Measurements from ENCODE around the gene LAMA5. TPM values are rescaled to one million over a fixed set of nuclear protein-coding genes. Genes with fewer than 3 reads are reported as not detected.

The LAMA5 gene
- total and polyA plus RNA-seq, 2 of the 8 experiments (the other 6 are each of a cell fraction or from before 2014, with no cell fraction given): 34.4 to 225 TPM

DNA sequence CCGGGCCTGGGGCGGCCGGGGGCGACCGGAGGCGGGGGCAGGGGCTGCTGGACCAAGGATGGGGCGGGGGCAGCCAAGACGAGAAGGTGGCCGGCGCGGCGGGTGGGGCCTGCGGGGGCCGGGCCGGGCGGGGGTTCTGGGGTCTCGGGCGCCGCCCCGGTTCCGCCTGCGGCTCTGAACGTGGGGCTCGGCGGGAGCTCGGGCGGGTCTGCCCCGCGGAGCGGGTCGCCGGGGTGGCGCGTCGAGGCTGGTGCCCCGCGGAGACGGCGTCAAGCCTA lies 64.1 kb downstream of the LAMA5 start:
- Histone ChIP-seq H2BK20ac (ENCODE audit: low read length) (no peak overlapping the region), H3K14ac (ENCODE audit: insufficient read length) (no peak overlapping the region), H3K23me2 (ENCODE audit: low read depth, low read length) (peaks cover 10% of the 10 kb centered on the region; the same call in 1 of the 2 replicates), H4K20me1 (replicated peaks in 1 of 2; ENCODE audit: control insufficient read depth in 1 of 2, insufficient read depth in 2 of 2, low read length in 2 of 2) (peaks cover 33 to 41% of the 10 kb centered on the region in 2 experiments), H2BK5ac (ENCODE audit: low read depth, low read length) (no peak overlapping the region), H3K4me3 (ENCODE audit: extremely low read depth in 1 of 4, insufficient read depth in 2 of 4, low read depth in 3 of 4, low read length in 4 of 4) (peak overlapping the region; percentile 62 to 96 (median 90)), H2BK120ac (replicated peaks; ENCODE audit: low read depth, low read length) (no peak overlapping the region), H3K4me2 (ENCODE audit: insufficient read depth in 1 of 2, low read depth in 2 of 2, low read length in 2 of 2) (peak overlapping the region; percentile 80; a peak in 3 of 4 replicates), H3K27me3 (replicated peaks in 1 of 4; ENCODE audit: control insufficient read depth in 3 of 4, extremely low read depth in 1 of 4, insufficient read depth in 3 of 4, low read length in 3 of 4) (no peaks in the 10 kb centered on the region), H3K9me3 (ENCODE audit: insufficient read depth in 2 of 2, low read depth in 1 of 2, low read length in 1 of 2) (no peaks in the 10 kb centered on the region), H2BK12ac (ENCODE audit: low read depth, low read length) (no peak overlapping the region), H2BK15ac (ENCODE audit: low read length) (no peak overlapping the region), H3K23ac (ENCODE audit: insufficient read length) (no peak overlapping the region), H3K4ac (replicated peaks; ENCODE audit: insufficient read length, low read depth, low read length) (no peak overlapping the region), H3K79me1 (ENCODE audit: low read depth, low read length) (peaks cover 18% of the 10 kb centered on the region), H3K18ac (ENCODE audit: extremely low read depth, low read length) (no peak overlapping the region), H4K91ac (replicated peaks; ENCODE audit: insufficient read length, low read length) (no peak overlapping the region), H2AK5ac (ENCODE audit: low read depth, low read length) (no peak overlapping the region), H3K36me3 (ENCODE audit: control insufficient read depth in 2 of 4, insufficient read depth in 4 of 4, low read length in 3 of 4) (peaks cover 20 to 39% (median 30%) of the 10 kb centered on the region in 4 experiments), H2AFZ (ENCODE audit: low read length) (no peak overlapping the region), H3K27ac (ENCODE audit: low read depth, low read length) (peak overlapping the region; percentile 60; the same call in 1 of the 2 replicates), H4K8ac (ENCODE audit: extremely low read depth, insufficient read depth, low read length) (no peak overlapping the region), H3K9ac (replicated peaks in 1 of 4; ENCODE audit: extremely low read depth in 1 of 4, low read depth in 3 of 4, low read length in 3 of 4) (peak overlapping the region in 3 of 4 experiments; percentile 56 to 85 (median 75); a peak in 5 of 7 replicates), H3K56ac (replicated peaks; ENCODE audit: insufficient read length, low read depth, low read length) (peak overlapping the region; percentile 64), H3K79me2 (ENCODE audit: control insufficient read depth in 1 of 2, insufficient read depth in 2 of 2, low read length in 2 of 2) (peaks cover 18 to 31% of the 10 kb centered on the region in 2 experiments; a peak in 3 of 4 replicates), H4K5ac (ENCODE audit: insufficient read length, low read depth, low read length) (no peak overlapping the region), H3K4me1 (replicated peaks in 1 of 4; ENCODE audit: control insufficient read depth in 3 of 4, insufficient read depth in 4 of 4, low read length in 3 of 4) (peaks cover 0 to 9% (median 4%) of the 10 kb centered on the region in 4 experiments; a peak in 5 of 7 replicates)
- ChIA-PET CTCF (ENCODE audit: partially characterized antibody) (interaction anchor here (1.3 to 1.8 kb wide), 3 partner anchors 62 to 80 kb away, joined by 4 to 5 read pairs (median 5); no protein-coding TSS in a partner anchor), POLR2A (ENCODE audit: partially characterized antibody) (interaction anchor here (0.9 to 14.6 kb wide), 9 partner anchors 12 to 98 kb away, joined by 3 to 170 read pairs (median 4); partner anchors contain the start of genes LAMA5 and RPS21)
- DNase-seq (ENCODE audit: low read depth in 1 of 2, low spot score in 2 of 2) (no peak), FAIRE-seq (no peak)
- 0% methylated on average over 6 of the region's 39 CpGs; no CpG with 5 or more reads in 1 of the 2 experiments for WGBS, 2 experiments (ENCODE audit: extremely low coverage in 1 of 2, insufficient coverage in 1 of 2, insufficient read length in 1 of 2, insufficient replicate concordance in 2 of 2, low coverage in 1 of 2, low lambda C conversion rate in 2 of 2, missing lambda C conversion rate in 1 of 2)
- TF ChIP-seq SIN3A (conservative IDR thresholded peaks at IDR 0.05 in 1 of 2, IDR thresholded peaks at IDR 0.05 in 1 of 2; ENCODE audit: low read depth in 1 of 2, low read length in 2 of 2) (0 out of 4 replicates have a peak, but pooled peaks of 1 of the 2 experiments have one; percentile 7), PHF8 (conservative IDR thresholded peaks at IDR 0.05; ENCODE audit: low read depth, low read length) (peak; percentile 63), CBX5 (IDR thresholded peaks at IDR 0.05; ENCODE audit: low read depth, low read length) (no peak), POU5F1 (IDR thresholded peaks at IDR 0.05; ENCODE audit: low read depth, low read length) (no peak), POLR2A (IDR thresholded peaks at IDR 0.05; ENCODE audit: control extremely low read depth in 1 of 2, low read depth in 2 of 2, low read length in 2 of 2) (0 out of 3 replicates have a peak, but pooled peaks of 1 of the 2 experiments have one; percentile 6)

Measured in H1 (cell line).